Left ventricle myocardium inferior (tissue), 1 donor: Measurements from ENCODE around the gene AIG1. TPM values are rescaled to one million over a fixed set of nuclear protein-coding genes. Genes with fewer than 3 reads are reported as not detected.

Experiments used
- DNase-seq: peaks from one replicate; pipeline ENCODE4 v3.0.0-alpha.2; 2020
- H3K27ac ChIP-seq: fragments of 200-600 bp; replicated peaks from 2 replicates; pipeline ENCODE4 v1.8.0; 2021
- H3K27me3 ChIP-seq: fragments of 200-600 bp; 2 replicates; pipeline ENCODE4 v1.8.0; 2021; ENCODE audit warnings: low read depth
- H3K36me3 ChIP-seq: fragments of 200-600 bp; 2 replicates; pipeline ENCODE4 v1.8.0; 2021
- H3K4me1 ChIP-seq: fragments of 200-600 bp; 2 replicates; pipeline ENCODE4 v1.8.0; 2021
- H3K4me3 ChIP-seq: fragments of 200-600 bp; 2 replicates; pipeline ENCODE4 v1.8.0; 2021; ENCODE audit warnings: mild to moderate bottlenecking, moderate library complexity
- H3K9me3 ChIP-seq: fragments of 200-600 bp; replicated peaks from 2 replicates; pipeline ENCODE4 v1.8.0; 2021
- CTCF ChIP-seq: fragments of 200-600 bp; IDR thresholded peaks from 2 replicates; pipeline ENCODE4 v1.8.0; 2021; ENCODE audit warnings: antibody characterized with exemption, mild to moderate bottlenecking, borderline replicate concordance
- intact Hi-C: fragments of 100-400 bp; cut with micrococcal nuclease; formaldehyde crosslinking; loops from one replicate; pipeline ENCODE4 v1.11.0; 2022
- total RNA-seq: library from RNA; stranded (reverse); fragmentation: NEBNext Ultra II Directional; extraction: Animal tissue kit (Norgen Biotek cat#: 25700); gene quantifications from one replicate; pipeline ENCODE4 v1.2.1, GENCODE V29; 2021
- donor health status: DM: no; HTN: yes; CAD: no; lungs with severe emphysema.

Gene AIG1
- total RNA-seq, 1 donor from 2014 or later = 76.5 TPM

DNA sequence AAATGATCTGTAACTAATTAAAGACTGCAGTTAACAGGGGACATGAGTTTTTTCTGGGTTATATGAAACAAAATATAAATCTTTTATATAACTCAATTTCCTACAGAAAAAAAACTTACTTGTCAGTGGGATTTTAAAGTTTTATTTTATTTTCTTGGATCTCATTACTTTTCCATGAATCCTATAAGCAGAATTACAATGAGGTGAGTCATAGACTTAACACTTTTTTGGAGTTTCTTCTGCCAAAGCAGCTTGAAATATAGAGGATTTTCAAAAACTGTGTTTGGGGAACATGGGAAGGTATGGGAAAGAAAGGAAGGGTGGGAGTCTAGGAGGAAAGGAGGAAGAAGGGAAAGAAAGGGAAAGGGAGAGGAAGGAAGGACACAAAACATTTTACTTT, 130.7 kb downstream of the AIG1 start:
- Histone ChIP-seq H3K9me3 (no peaks in the 10 kb centered on the region), H3K27ac (no peak overlapping the region), H3K4me3 (no peak overlapping the region), H3K4me1 (peaks cover 31% of the 10 kb centered on the region), H3K27me3 (no peaks in the 10 kb centered on the region), H3K36me3 (no peaks in the 10 kb centered on the region)
- TF ChIP-seq CTCF = no peak
- DNase-seq = no peak
- intact Hi-C loops = no loop called here

GRCh38 chr6:143192766-143193165, 132.1 kb downstream of the AIG1 start:
- no peak for DNase-seq
- Histone ChIP-seq H3K36me3 (no peaks in the 10 kb centered on the region), H3K4me1 (peaks cover 33% of the 10 kb centered on the region), H3K27me3 (no peaks in the 10 kb centered on the region), H3K4me3 (no peak overlapping the region), H3K9me3 (no peaks in the 10 kb centered on the region), H3K27ac (no peak overlapping the region)
- TF ChIP-seq CTCF = no peak
- intact Hi-C loops = no loop called here

- TF ChIP-seq CTCF = no peak
- Histone ChIP-seq H3K27me3 (no peaks in the 10 kb centered on the region), H3K27ac (no peak overlapping the region), H3K36me3 (no peaks in the 10 kb centered on the region), H3K9me3 (no peaks in the 10 kb centered on the region), H3K4me1 (peaks cover 27% of the 10 kb centered on the region), H3K4me3 (no peak overlapping the region)
- intact Hi-C loops = no loop called here
- DNase-seq = no peak
Measured at GRCh38 chr6:143193571-143194094, 132.9 kb downstream of the AIG1 start.

DNA sequence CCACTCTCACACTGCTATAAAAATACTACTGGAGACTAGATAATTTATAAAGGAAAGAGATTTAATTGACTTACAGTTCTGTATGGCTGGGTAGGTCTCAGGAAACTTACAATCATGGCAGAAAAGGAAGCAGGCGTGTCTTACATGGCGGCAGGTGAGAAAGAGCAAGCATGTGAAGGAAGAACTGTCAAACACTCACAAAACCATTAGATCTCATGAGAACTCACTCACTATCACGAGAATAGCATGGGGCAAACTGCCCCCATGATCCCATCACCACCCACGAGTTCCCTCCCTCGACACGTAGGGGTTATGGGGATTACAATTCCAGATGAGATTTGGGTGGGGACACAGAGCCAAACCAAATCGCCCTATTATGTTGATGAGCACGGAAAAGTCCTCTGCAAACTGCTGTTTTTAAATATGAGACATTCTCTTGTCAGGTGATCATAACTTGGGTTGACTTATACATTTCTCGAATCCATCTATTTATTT, 133.5 kb downstream of the AIG1 start:
- no peak for DNase-seq
- no peaks in the 10 kb centered on the region for H3K27me3 ChIP-seq
- no peaks in the 10 kb centered on the region for H3K9me3 ChIP-seq
- H3K27ac ChIP-seq = no peak overlapping the region
- intact Hi-C loops = no loop called here
- H3K4me1 ChIP-seq = peaks cover 24% of the 10 kb centered on the region
- no peak for TF ChIP-seq CTCF
- H3K36me3 ChIP-seq = no peaks in the 10 kb centered on the region
- no peak overlapping the region for H3K4me3 ChIP-seq

DNA sequence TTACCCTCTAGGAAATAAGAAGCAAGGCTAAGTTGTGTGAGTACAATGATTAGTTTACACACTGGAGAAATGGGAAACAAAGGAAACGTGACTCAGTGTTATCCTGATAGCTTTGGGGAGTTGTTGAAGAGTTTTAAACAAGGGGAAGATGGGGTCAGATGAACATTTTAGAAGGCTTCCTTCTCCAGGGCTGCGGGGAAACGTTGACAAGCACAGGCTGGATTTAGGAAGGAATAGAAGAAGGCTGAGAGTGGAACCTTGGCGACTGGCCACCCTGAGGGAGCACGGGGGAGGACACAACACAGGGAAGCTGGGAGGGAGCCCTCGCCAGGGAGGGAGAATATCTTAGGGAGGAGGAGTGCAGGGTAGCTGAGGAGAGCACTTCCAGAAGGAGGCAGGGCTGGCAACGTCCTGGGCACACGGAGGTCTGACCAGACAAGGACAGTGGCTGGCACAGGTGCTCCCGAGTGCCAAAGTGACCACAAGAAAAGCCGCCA, 134.7 kb downstream of the AIG1 start:
- Histone ChIP-seq H3K4me3 (no peak overlapping the region), H3K36me3 (no peaks in the 10 kb centered on the region), H3K27ac (peak overlapping the region; percentile 43), H3K4me1 (peaks cover 24% of the 10 kb centered on the region), H3K9me3 (no peaks in the 10 kb centered on the region), H3K27me3 (no peaks in the 10 kb centered on the region)
- DNase-seq = peak; percentile 21
- TF ChIP-seq CTCF = no peak
- intact Hi-C loops = no loop called here
